Measurements from ENCODE around the gene AGT. TPM values are rescaled to one million over a fixed set of nuclear protein-coding genes. Genes with fewer than 3 reads are reported as not detected.

AGT gene
- total RNA-seq, 1 experiment from 2014 or later: not detected

DNA sequence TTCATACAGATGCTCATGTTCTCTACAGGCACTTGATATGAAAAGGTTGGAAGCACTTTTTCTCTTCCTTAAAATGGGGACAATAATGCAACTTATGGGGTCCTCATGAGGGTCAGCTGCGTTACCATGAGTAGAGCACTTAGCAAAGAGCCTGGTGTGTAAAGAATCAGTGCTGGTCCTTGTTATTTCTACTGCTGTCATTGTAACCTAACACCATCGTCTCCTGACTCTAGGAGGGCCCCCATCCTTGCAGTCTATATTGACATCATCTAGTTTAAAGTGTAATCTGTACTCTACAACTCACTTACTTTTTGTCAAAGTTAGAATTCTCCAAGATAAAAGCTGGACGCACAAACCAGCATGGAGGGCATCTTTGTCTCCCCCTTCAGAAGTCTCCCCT is 35.7 kb upstream of the AGT start:
- no peak overlapping the region for H3K4me3 ChIP-seq (ENCODE audit: low read length)
- intact Hi-C loops (cut with micrococcal nuclease): no loop called here
- no peaks in the 10 kb centered on the region for H3K9me3 ChIP-seq (ENCODE audit: low read length)
- DNase-seq (no peak), ATAC-seq (no peak)
- H3K36me3 ChIP-seq (ENCODE audit: low read depth, low read length): no peaks in the 10 kb centered on the region
- H3K27ac ChIP-seq (ENCODE audit: low read length): no peak overlapping the region
- no peak overlapping the region for H2AFZ ChIP-seq (ENCODE audit: low read length)
- ChIA-PET CTCF (no interaction called here), POLR2A (ENCODE audit: unreplicated experiment) (no interaction called here)
- BruUV-seq (replicated peaks): no TSS peak
- no peaks in the 10 kb centered on the region for H3K9me2 ChIP-seq (replicated peaks; ENCODE audit: low read length)
- no peaks in the 10 kb centered on the region for H3K79me2 ChIP-seq (ENCODE audit: low read length)
- H4K20me1 ChIP-seq (ENCODE audit: low read length): no peaks in the 10 kb centered on the region
- TF ChIP-seq, protein P1, sequence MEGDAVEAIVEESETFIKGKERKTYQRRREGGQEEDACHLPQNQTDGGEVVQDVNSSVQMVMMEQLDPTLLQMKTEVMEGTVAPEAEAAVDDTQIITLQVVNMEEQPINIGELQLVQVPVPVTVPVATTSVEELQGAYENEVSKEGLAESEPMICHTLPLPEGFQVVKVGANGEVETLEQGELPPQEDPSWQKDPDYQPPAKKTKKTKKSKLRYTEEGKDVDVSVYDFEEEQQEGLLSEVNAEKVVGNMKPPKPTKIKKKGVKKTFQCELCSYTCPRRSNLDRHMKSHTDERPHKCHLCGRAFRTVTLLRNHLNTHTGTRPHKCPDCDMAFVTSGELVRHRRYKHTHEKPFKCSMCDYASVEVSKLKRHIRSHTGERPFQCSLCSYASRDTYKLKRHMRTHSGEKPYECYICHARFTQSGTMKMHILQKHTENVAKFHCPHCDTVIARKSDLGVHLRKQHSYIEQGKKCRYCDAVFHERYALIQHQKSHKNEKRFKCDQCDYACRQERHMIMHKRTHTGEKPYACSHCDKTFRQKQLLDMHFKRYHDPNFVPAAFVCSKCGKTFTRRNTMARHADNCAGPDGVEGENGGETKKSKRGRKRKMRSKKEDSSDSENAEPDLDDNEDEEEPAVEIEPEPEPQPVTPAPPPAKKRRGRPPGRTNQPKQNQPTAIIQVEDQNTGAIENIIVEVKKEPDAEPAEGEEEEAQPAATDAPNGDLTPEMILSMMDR (conservative IDR thresholded peaks at IDR 0.05; ENCODE audit: low read depth, low read length): no peak
- TF ChIP-seq EZH2phosphoT487 (IDR thresholded peaks at IDR 0.05; ENCODE audit: borderline replicate concordance, low read length): no peak
- TF ChIP-seq EZH2 (IDR thresholded peaks at IDR 0.05; ENCODE audit: low read length, unreplicated experiment): no peak
- no peak overlapping the region for H3K4me2 ChIP-seq (ENCODE audit: low read length)
- H3K9ac ChIP-seq (ENCODE audit: low read length): no peak overlapping the region
- H3F3A ChIP-seq (ENCODE audit: low read length, unreplicated experiment): no peaks in the 10 kb centered on the region
- H3K4me1 ChIP-seq (ENCODE audit: insufficient read depth, low read length): peaks cover 51% of the 10 kb centered on the region
- no peaks in the 10 kb centered on the region for H3K27me3 ChIP-seq (ENCODE audit: low read length)

DNA sequence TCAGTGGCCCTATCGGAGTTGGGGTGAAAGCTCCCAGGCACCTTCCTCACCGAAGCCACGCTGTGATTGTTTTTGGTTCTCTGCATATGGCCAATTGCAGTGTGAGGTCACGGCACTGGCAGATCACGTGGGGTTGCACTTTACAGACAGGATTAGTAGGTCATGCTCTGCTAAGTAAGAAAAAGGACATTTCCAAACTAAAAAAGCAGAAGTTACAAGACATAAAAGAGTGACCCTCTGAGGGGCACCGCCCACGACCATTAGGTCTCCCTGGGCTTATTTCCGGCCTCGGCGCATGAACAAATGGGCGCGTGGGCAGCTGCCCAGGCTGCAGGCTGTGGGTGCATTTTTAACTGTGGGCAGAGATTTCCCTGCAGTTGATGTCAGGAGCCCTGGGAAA is 35.2 kb upstream of the AGT start:
- Histone ChIP-seq H4K20me1 (ENCODE audit: low read length) (no peaks in the 10 kb centered on the region), H2AFZ (ENCODE audit: low read length) (no peak overlapping the region), H3K9ac (ENCODE audit: low read length) (no peak overlapping the region), H3K4me1 (ENCODE audit: insufficient read depth, low read length) (peaks cover 52% of the 10 kb centered on the region), H3K27me3 (ENCODE audit: low read length) (no peaks in the 10 kb centered on the region), H3K9me3 (ENCODE audit: low read length) (no peaks in the 10 kb centered on the region), H3K4me2 (ENCODE audit: low read length) (no peak overlapping the region), H3K9me2 (replicated peaks; ENCODE audit: low read length) (no peaks in the 10 kb centered on the region), H3K27ac (ENCODE audit: low read length) (no peak overlapping the region), H3F3A (ENCODE audit: low read length, unreplicated experiment) (no peaks in the 10 kb centered on the region), H3K36me3 (ENCODE audit: low read depth, low read length) (no peaks in the 10 kb centered on the region), H3K4me3 (ENCODE audit: low read length) (no peak overlapping the region), H3K79me2 (ENCODE audit: low read length) (no peaks in the 10 kb centered on the region)
- intact Hi-C loops (cut with micrococcal nuclease): no loop called here
- DNase-seq (no peak), ATAC-seq (no peak)
- POLR2A ChIA-PET (ENCODE audit: unreplicated experiment): no interaction called here
- no TSS peak for BruUV-seq (replicated peaks)
- TF ChIP-seq, protein P1 (conservative IDR thresholded peaks at IDR 0.05; ENCODE audit: low read depth, low read length): no peak
- no peak for TF ChIP-seq EZH2 (IDR thresholded peaks at IDR 0.05; ENCODE audit: low read length, unreplicated experiment)
- no peak for TF ChIP-seq EZH2phosphoT487 (IDR thresholded peaks at IDR 0.05; ENCODE audit: borderline replicate concordance, low read length)
- CTCF ChIA-PET: no interaction called here

DNA sequence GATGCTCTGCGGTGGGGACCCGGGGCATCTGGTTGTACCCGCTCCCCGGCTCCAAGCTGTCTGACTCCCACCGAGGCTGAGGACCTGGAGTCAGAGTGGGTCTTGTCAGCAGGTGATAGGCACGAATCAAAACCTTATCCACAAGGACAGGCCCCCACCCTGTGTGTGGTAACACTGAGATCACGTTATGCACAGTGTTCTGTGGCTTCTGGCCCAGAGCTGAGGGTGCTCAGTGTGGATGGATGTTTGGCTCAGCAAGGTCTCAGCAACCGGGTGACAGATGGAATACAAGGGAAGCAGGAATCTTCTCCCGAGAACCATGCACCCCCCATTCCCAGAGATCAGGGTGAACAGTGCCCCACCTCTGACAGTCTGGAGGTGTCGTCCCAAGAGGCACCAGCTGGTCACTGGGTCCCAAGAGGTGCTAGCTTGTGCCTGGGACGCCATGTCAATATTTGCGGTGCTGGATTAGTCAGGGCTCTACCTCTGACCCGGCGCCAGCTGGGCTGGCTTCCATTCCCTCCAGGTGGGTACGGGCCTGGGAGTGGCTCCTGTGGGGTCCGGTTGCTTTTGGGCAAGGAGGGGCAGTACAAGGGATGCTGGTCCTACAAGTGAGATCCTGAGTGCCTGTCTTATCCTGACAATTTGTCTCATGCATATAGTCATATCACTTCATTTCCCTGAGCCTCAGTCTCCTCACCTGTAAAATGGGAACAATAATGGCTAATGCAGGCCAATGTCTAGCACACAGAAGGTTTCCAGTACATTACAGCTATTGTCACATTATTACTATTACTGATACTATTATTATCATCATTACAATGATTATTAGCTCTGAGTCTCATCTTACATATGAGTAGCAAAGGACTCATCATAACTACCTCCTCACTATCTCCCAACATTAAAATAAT is 34.2 kb upstream of the AGT start:
- Histone ChIP-seq H3K27me3 (ENCODE audit: low read length) (no peaks in the 10 kb centered on the region), H3K36me3 (ENCODE audit: low read depth, low read length) (no peaks in the 10 kb centered on the region), H3K4me1 (ENCODE audit: insufficient read depth, low read length) (peaks cover 54% of the 10 kb centered on the region), H3K9me3 (ENCODE audit: low read length) (no peaks in the 10 kb centered on the region), H3K9me2 (replicated peaks; ENCODE audit: low read length) (no peaks in the 10 kb centered on the region), H3K4me2 (ENCODE audit: low read length) (no peak overlapping the region), H3F3A (ENCODE audit: low read length, unreplicated experiment) (no peaks in the 10 kb centered on the region), H3K4me3 (ENCODE audit: low read length) (no peak overlapping the region), H3K27ac (ENCODE audit: low read length) (no peak overlapping the region), H3K79me2 (ENCODE audit: low read length) (no peaks in the 10 kb centered on the region), H3K9ac (ENCODE audit: low read length) (no peak overlapping the region), H2AFZ (ENCODE audit: low read length) (no peak overlapping the region), H4K20me1 (ENCODE audit: low read length) (no peaks in the 10 kb centered on the region)
- BruUV-seq (replicated peaks): no TSS peak
- POLR2A ChIA-PET (ENCODE audit: unreplicated experiment): no interaction called here
- DNase-seq (no peak), ATAC-seq (no peak)
- CTCF ChIA-PET: no interaction called here
- TF ChIP-seq EZH2phosphoT487 (IDR thresholded peaks at IDR 0.05; ENCODE audit: borderline replicate concordance, low read length) (no peak), EZH2 (IDR thresholded peaks at IDR 0.05; ENCODE audit: low read length, unreplicated experiment) (no peak)
- TF ChIP-seq, protein P1 (conservative IDR thresholded peaks at IDR 0.05; ENCODE audit: low read depth, low read length): no peak
- intact Hi-C loops (cut with micrococcal nuclease): no loop called here

Data from PC-3 (cell line).